Middle frontal gyrus (tissue), 1 donor: ENCODE measurements around the gene LEKR1.

Experiments
- DNase-seq: peaks from one replicate; pipeline ENCODE4 v3.0.0-alpha.2; 2015; ENCODE audit warnings: low spot score; ENCODE audit errors: extremely low spot score

LEKR1 gene

DNA sequence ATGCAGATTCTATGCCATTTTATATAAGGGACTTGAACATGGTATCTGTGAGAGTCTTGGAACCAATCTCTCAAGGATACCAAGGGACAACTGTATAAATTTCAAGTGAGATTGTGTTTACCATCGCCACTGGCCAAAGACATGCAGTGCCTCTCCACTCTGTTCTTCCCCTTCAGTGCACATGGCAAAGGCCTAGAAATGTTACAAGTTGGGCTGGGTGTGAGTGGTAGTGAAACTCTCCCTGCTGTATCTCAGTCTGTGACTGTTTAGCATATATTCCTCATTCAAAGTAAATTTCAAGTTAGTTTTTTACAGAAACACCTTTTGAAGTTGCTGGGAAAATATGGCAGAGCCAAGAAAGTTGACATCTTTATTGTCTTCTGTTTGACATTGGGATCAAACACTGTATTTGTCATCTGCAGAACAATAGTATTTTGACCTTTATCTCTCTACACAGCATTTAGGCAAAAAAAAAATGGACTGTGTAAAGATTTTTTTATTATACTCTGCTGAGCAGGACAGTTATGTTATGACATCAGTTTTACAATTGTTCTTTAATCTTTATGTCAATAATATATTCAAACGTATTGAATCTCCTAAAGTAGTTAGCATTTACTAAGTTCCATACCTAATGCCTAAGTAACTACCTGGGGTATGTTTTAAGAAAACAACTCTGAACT, 232.4 kb downstream of the LEKR1 start:
- no peak for DNase-seq

DNA sequence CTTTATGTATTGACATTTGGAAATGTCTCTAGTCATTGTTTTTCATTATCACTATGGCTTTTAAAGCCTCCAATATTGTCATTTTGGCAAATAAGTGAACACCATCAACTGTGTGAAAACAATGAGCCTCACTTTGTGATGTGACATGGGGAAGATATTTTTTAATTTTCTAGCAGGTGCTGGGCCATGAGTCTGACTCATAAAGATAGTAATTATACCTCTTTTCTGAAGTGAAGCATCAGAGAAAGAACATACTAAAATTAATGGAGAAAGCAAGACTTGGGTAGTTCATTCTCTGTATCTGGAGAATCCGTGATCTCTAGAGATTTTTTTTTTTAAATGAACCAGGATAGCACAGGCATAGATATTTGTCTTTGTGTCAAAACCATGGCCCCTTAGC, 233.0 kb downstream of the LEKR1 start:
- no peak for DNase-seq

DNA sequence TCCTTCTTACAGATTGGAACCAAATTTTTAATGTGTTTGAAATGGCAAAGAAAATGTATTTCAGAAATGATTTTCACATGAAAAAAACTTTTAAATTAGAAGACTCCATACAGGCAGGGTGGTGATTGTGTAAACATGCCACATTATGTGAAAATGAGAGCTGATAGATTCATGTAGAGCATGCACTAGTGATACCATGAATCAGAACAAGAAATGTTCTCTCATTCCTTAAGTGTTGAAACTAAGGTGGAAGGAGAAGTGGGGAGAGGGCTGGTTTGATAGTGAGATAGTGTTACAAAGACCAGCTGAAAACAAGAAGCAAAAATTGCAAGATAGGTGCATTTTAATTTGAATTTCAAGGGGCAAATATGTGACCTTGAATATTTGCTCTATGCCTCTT, 233.5 kb downstream of the LEKR1 start:
- no peak for DNase-seq

DNA sequence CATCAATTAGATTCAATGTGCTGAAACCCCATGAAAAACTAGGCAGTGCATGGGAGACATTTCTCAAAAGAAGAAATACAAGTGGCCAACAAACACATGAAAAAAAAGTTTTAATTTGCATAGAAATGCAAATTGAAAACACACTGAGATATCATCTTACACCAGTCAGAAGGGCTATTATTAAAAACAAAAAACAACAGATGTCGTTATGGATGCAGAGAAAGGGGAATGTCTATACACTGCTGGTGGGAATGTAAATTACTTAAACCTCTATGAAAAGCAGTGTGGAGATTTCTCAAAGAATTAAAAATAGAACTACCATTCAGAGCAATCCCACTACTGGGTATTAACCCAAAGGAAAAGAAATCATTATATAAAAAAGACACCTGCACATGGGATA, 235.1 kb downstream of the LEKR1 start:
- DNase-seq, result no peak

DNA sequence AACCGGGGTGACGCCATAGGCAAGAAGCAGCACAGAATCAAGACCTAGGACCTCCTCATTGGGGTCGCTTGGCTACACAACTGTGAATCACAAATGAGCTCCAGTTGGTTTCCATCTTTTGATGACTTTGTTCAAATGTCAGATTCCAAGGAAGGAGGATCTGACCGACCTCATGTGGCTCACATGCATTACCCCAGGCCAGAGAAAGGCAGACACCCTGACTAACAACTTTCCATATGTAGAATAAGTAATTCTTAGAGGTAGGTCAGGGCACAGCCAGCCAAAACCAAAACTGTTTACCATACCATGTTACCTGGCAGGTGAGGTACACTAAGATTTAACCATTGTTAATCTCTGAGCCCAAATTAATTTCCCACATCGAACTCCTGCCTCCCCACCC, 237.3 kb downstream of the LEKR1 start:
- no peak for DNase-seq

DNA sequence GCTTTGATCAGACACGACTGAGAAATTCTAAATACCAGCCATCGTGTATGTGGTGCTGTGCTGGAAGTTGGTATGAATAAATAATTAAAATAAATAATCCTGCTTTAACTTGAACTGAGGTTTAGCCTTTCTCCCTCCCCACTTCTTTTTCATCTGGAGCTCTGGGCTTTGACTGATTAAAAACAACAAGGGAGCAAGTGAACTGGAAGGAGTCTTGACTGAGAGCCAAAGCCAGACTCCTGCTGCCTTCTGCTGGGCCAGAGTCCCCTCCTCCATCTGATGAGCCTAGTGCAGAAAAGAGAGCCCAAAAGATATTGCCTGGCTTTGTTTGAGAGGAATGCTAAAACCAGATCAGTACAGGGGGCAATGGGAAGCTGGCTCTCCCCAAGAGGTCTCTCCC, 237.8 kb downstream of the LEKR1 start:
- DNase-seq, result no peak

DNA sequence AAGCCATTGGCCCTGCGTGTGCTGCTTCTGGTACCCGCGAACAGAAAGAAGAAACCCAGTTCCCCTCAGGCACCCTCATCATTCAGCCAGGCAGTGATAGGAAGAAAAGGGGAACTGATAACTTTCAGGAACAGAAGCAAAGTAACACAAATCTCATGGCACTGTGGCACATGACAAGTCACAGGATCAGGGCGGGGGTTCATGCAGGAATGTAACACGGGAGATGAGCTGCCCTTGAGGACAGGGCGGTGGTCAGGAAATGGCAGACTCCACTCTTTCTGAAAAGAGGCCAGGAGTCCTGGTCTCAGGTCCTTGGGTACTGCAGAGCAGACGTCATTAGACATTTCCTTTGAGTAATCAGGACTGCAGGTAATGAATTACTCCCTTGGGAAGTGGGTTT, 238.2 kb downstream of the LEKR1 start:
- no peak for DNase-seq

DNA sequence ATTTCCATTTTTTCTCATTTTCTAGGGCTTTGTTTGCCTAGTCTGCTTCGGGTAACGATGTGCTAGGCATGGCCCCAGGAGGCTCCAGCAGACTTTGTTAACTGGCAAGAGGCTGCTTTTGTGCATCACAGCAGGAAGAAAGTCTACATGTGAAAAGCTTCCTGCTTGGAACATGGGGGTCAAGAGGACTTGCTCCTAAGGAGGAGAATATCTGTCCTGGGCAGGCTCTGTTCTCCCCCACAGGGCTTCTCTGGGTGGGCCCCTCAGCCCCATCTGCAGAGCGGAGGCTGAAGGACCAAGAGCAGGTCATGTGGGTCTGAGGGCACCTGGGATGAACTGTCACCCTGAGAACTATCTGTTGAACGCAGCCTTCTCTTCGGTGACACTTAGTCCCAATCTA, 239.0 kb downstream of the LEKR1 start:
- no peak for DNase-seq

DNA sequence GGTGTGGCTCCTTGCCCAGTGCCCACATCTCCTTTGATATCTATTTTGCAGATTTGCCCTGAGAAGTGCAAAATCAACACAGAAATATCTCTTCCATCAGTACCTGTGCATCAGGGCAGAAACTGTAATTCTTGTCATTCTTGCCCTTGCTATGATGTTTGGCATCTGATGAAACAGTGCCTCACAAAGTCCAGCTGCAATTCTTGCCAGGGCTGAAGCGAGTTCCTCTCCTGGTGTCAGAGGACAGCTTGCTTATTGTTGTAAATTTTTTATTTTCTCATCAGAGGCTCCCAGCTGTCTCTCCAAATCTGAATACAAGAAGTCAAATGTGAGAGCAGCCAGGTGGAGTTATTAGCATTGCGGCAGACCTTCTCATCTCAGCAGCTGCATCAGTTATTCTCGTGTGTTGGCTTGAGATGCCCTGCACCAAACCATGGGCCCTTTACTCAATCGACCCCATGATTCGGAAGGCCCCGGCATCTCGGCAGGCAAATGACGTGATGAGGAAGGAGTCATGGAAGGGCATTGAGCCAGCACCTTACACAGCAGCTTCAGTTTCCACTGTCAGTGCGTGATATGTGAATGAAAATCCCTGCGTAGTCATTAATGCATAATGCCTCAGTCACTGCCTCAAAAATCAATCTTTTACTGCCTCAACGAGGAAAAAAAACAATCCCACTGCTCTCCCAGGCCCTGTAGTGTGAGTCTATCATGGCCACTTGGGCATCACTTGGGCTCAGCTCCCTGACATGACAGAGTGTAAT, 240.4 kb downstream of the LEKR1 start:
- no peak for DNase-seq

DNA sequence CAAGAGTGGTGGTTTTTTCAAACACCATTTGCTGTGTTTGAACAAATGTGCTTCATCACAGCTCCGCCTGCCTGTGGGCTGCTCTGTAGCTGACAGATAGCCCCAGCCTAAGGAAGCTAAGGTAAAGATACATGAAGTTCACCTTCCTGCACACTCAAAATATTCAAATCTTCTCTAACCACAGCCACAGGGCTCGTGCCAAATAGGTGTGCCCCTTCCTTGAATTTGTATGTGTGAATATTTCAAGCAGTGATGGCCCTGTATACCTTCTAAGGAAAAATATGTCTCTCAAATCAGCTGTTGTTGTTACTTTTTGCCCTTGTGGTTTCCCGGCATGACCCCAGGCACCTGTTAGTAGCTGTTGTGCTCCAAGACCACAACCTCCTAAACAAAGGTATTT, 241.0 kb downstream of the LEKR1 start:
- DNase-seq, result no peak

DNA sequence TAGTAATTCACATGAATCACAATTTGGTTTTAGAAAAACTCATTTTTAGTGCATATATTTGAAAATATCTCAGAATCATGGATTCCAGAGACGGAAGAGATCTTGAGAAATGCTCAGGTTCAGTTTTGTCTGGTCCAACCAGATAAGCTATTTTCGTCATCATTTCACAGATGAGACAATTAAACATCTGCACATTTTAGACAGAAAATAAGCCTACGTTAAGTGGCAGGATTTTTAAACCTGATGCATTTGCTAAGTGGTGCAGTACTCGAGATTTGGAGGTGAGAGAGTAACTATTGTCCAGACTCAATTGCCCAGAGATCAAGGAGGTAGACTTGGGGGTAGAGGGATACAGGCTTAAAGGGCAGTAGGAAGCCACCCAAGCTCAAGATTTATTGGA, 243.3 kb downstream of the LEKR1 start:
- no peak for DNase-seq

DNA sequence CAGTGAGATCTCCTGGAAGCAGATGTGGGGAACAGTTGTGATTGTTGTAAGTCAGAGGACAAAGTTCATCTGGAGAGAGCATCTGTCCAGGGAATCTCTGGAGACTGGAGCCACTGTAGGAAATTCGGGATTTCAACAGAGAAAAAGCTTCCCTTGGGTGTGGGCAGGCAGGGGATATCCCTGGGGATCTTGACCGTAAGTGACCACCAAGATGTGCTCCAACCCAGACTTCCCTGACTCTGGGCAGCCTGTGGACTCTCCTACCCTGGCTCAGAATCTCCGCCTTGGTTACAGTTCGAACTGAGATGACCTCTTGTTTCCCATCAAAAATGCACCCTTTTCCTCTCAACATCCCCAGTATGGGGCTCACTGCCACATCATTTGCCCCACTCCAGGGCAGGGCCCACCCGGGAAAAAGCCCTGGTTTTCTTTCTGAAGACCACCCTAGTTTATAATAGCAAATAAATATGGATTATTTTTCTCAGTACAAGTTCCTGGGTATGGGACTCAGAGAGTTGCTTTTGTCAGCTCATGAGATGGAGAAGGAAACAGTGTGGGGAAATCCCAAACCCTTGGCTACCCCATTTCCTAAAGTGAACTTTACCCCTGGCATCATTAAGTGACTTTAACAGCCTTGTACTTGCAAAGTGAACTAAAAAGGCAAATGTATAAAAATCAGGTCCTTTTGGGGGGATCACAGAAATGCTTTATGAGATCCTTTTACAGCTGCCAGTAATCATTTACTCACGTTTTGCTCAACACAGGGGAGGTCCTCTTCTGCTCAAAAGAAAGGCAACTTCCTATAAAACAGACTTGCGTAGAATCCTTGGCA, 243.9 kb downstream of the LEKR1 start:
- DNase-seq, result no peak

DNA sequence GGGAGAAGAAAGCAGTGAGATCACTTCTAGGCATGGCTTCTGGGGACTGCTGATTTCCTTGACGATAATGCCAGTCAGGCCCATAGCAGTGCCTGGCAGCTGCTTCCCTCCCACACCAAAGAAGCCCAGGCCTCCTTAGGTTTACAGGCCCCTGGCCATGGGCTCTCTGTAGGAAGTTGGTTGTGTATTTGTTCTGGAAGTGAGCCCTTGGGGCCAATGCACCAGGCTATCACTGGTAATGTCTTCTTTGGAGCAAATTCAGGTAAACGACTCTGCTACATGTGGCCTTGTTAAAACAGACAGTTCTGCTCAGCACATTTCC, 244.5 kb downstream of the LEKR1 start:
- no peak for DNase-seq

DNA sequence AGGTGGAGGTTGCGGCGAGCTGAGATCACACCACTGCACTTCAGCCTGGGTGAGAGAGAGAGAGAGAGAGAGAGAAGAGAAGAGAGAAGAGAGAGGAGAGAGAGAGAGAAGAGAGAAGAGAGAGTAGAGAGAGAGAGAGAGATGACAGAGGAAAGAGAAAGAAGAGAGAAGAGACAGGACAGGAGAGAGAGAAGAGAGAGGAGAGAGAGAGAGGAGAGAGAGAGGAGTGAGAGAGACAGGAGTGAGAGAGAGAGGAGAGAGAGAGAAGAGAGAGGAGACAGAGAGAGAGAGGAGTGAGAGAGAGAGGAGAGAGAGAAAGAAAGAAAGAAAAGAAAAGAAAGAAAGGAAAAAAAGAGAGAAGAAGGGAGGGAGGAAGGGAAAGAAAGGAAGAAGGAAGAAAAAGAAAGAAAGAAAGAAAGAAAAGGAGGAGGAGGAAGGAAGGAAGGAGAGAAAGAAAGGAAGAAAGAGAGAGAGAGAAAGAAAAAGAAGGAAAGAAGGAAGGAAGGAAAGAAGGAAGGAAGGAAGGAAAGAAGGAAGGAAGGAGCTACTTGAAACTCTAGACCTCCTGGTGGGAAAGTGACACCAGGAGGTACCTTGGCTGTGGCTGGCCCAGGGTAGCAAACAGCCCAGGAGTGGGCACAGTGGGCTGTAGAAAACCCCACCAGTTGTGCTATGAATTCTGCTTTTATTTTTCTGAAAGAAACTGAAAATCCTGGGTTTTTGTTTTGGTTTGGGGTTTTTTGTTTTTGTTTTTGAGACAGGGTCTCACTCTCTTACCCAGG, 245.8 kb downstream of the LEKR1 start:
- no peak for DNase-seq

DNA sequence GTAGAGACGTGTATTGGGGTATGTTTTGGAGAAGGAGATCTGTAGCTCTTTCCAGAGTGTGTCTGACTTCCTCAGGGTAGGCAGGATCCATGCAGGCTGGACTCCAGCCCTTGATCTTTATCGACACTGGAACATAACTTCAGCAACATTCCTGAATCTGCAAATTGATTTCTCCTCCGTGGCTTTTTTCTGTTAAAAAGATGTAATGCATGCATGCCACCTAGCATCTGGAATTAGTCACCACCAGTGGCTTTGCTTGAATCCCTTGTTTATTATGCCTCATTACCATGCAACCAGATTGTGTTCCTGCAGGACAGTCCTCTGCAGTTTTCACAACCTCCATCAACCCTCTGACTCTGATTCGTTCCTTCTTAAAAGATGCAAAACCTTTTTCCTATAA, 247.7 kb downstream of the LEKR1 start:
- DNase-seq, result no peak

DNA sequence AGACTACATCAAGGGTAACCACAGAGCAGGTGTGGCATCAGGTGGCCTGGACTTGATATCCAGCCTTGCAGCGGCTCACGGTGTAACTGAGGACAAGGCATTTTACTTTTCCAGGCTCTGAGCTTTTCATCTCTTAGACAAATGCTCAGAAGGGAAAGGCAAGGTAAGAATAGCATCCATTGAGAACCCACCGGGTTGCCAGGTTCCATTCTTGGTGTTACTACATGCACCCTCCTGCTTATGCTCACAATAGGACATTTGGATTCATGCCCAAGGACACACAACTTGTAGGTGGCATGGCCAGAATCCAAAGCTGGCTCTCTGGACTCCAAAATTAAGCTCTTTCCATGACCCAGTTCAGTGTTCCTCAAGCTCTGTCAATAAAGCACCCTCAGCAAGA, 248.3 kb downstream of the LEKR1 start:
- no peak for DNase-seq

DNA sequence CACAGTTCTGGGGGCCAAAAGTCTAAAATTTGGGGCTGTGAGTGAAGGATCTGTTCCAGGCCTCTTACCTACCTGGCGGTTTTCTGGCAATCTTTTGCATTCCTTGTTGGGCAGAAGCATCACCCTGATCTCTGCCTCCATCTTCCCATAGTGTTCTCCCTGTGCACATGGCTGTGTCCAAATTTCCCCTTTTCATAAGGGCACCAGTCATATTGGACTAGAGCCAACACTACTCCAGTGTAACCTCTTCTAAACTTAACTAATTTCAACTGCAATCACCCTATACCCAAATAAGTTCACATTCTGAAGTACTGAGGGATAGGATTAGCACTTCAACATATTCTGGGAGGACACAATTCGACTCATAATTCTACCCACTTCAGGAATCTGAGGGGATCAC, 248.8 kb downstream of the LEKR1 start:
- no peak for DNase-seq

DNA sequence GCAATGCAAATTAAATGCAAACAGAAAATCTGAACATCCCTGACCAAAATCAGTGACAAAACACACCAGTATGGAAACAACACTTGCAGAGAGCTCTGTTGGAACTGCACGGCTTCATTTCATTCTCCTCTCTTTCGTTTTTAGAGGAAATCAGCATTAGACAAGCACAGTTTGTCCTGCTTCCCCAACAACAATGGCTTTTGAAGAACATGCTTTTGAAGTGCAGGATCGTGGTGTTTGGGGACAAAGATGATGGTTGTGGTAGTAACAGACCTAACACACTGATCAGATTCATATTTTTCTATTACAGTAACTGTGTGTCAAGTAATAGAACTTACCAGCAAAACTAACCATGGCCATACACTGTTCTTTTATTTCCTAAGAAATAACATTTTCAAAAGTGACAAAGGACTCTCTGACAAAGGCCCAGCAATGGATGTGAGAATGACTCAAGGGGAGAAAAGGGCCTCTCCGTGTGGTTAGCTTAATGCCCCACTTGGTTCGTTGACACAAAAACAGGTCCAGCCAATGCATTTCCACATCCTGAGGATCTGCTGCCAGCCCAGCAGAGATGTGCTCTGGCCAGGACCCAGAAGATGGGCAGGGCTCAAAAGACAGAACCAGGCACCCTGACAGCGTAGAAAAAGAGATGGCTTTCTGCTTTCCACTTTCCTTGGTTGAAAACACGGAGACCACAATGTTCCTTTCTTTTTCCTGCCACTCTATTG, 249.7 kb downstream of the LEKR1 start:
- DNase-seq, result no peak

DNA sequence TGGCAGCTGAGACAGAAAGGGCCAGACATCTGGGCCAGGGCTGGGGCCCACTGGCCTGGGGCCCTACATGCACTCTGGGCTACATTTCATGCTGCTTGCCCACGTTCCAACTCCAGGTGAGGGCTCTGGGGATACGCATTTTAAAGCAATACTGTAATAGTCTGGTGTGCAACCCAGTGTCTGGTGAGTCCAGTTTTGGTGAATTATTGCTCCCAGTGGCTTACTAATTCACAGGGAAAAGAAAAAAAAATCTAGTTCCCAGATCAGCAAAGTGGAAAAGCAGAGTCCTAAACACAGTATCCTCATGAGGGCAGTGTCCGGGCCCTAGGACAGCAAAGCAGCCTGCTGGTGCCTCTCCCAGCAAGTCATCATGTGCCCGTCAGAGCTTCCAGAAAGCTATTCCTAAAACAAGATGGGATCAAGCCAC, 251.4 kb downstream of the LEKR1 start:
- no peak for DNase-seq

DNA sequence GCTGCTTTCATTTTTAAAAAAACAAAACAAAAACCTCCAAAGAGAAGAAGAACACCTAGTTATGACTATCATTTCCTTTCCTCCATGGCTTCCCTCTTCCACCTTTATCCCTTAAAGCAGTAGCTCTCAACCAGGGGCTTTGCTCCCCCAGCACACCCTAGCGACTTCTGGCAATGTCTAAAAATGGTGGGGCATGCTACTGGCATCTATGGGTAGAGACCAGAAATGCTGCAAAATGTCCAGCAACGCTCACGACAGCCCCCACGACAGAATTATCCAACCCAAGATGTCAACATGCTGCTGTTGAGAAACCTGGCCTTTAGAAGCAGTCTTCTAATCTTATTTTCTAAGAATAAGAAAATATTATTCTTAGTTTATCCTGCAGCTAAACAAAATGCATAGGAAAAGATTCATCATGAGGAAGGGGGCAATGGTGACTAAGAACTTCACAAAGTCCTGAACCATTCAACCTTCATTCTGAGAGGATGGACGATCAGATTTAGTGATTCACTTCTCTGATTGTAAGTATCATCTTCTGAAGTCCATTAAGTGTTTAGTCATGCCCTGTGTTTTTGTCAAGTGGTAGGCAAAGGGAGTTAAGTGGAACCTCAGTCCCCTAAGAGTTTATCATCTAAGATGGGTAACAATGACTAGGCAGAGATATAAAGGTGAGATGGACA, 252.1 kb downstream of the LEKR1 start:
- DNase-seq, result no peak

DNA sequence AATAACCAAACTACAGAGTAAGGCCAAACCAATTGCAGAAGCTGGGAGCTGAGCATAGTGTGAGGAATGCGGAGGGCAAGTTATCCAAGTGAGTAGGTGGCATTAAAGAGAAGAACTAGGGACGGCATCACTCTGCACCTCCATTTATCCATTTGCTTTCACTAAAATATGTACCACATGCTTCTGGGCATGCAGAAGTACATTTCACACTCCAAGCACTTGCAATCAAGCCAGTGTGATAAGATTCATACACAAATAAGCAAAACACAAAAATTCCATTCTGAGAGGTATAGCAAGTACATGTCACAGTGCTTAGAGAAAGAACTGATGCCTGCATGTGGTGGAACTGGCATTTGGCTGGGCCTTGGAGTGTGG, 252.6 kb downstream of the LEKR1 start:
- DNase-seq, result no peak
